GM10248 (cell line): ENCODE results near the gene TBC1D9B.

Experiments
- CTCF ChIA-PET: fragments of 300-600 bp; sonication (Branson Sonifier 250); formaldehyde crosslinking; extraction: SDS; loops from one replicate; lab custom pipeline; 2021; ENCODE audit warnings: antibody characterized with exemption; lab: Yijun Ruan, JAX
- POLR2A ChIA-PET: fragments of 350-650 bp; sonication (Branson Sonifier 250); formaldehyde crosslinking; extraction: SDS; loops from one replicate; lab custom pipeline; 2020; ENCODE audit warnings: antibody characterized with exemption; lab: Yijun Ruan, JAX
- DNase-seq: peaks from one replicate; pipeline ENCODE4 v3.0.0; 2012; ENCODE audit errors: extremely low spot score
- CTCF ChIP-seq: IDR thresholded peaks from 2 replicates; pipeline ENCODE4 v1.5.1; 2012; ENCODE audit warnings: mild to moderate bottlenecking, low read depth; ENCODE audit errors: extremely low read depth, missing control alignments, control extremely low read depth

Gene TBC1D9B

DNA sequence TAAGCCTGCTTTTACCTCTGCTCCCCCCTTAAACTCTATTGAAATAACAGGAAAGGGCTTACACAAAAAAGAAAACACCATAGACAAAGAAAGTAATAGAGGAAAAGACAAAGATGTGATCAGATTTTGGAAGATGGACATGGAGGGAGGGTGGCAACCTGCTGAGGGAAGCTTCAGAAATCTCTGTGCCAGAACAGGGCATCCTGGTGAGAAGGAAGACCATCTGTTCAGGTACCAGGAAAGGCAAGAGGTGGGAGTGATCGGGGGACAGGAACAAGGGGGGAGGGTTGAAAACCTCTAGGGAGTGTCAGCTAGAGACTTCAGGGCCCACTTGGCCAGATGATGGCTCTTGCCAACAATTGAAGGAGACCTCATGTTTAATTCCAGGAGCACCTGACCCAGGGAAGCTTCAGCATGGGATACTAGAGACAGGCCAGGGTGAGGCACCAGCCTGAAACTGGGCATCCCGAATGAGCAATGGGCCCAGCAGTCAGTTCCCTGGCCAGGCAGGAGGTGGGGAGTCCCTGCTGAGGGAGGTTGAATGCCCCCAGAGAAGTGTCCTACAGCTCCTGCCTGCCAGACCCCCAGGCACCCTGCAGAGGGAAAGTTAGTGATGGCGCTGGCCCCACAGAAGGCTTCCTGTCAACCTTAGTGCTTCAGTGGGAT is 78.8 kb downstream of the TBC1D9B start:
- ChIA-PET POLR2A (no interaction called here), CTCF (interaction anchor here (1.0 to 1.2 kb wide), 2 partner anchors 32 to 67 kb away, joined by 3 read pairs; no protein-coding TSS in a partner anchor)
- no peak for TF ChIP-seq CTCF
- no peak for DNase-seq

- CTCF ChIA-PET: interaction anchor here (1.2 to 1.4 kb wide), 2 partner anchors 26 to 66 kb away, joined by 3 to 5 read pairs; no protein-coding TSS in a partner anchor
- DNase-seq: no peak
- no peak for TF ChIP-seq CTCF
- POLR2A ChIA-PET: interaction anchor here (0.6 to 0.8 kb wide), 2 partner anchors 16 to 263 kb away, joined by 3 read pairs; no protein-coding TSS in a partner anchor
Measured at GRCh38 chr5:179827680-179828079, 80.0 kb downstream of the TBC1D9B start.

GRCh38 chr5:179825655-179826182 is 82.0 kb downstream of the TBC1D9B start:
- CTCF ChIA-PET: interaction anchor here (1.4 to 2.2 kb wide), 2 partner anchors 11 to 24 kb away, joined by 3 to 7 read pairs; no protein-coding TSS in a partner anchor
- POLR2A ChIA-PET: no interaction called here
- no peak for DNase-seq
- TF ChIP-seq CTCF: no peak

GRCh38 chr5:179824745-179825112 is 83.0 kb downstream of the TBC1D9B start:
- POLR2A ChIA-PET: no interaction called here
- TF ChIP-seq CTCF: no peak
- no peak for DNase-seq
- CTCF ChIA-PET: interaction anchor here (2.2 kb wide), 1 partner anchor 23 kb away, joined by 7 read pairs; no protein-coding TSS in a partner anchor

- POLR2A ChIA-PET: no interaction called here
- CTCF ChIA-PET: interaction anchor here (2.2 kb wide), 1 partner anchor 22 kb away, joined by 7 read pairs; no protein-coding TSS in a partner anchor
- no peak for TF ChIP-seq CTCF
- no peak for DNase-seq
Measured at GRCh38 chr5:179823937-179824744, 83.6 kb downstream of the TBC1D9B start.

GRCh38 chr5:179822444-179822990 is 85.2 kb downstream of the TBC1D9B start:
- ChIA-PET POLR2A (interaction anchor here (0.6 to 1.6 kb wide), 7 partner anchors 7 to 41 kb away, joined by 3 to 8 read pairs (median 4); no protein-coding TSS in a partner anchor), CTCF (interaction anchor here (0.9 to 1.9 kb wide), 5 partner anchors 10 to 144 kb away, joined by 3 to 10 read pairs (median 3); no protein-coding TSS in a partner anchor)
- no peak for TF ChIP-seq CTCF

More at GRCh38 chr5:179822444-179822990, 85.2 kb downstream of the TBC1D9B start:
- no peak for DNase-seq
